Aorta (tissue), 5 donors: ENCODE data around the gene ZBTB6. TPM values are rescaled to one million over a fixed set of nuclear protein-coding genes. Genes with fewer than 3 reads are reported as not detected.
A peak's percentile ranks its signal among the peaks of the same experiment; 100 is the strongest.

Source experiments
- ATAC-seq: fragments of 200-7000 bp; cut with Tn5 transposase; one replicate; pipeline ENCODE4 v1.9.1; 2022; ENCODE audit warnings: moderate library complexity; ENCODE audit not compliant: low FRiP score
- DNase-seq, 2 donors: peaks; one replicate each; pipeline ENCODE4 v3.0.0-alpha.2; 2020
- H3K27ac ChIP-seq, 2 donors: one replicate each; pipeline ENCODE4 v1.5.1; 2013; ENCODE audit warnings: low read length in 2 of 2, mild to moderate bottlenecking in 2 of 2, moderate library complexity in 2 of 2, control low read depth in 1 of 2, inconsistent platforms in 1 of 2, low read depth in 1 of 2
- H3K27me3 ChIP-seq, 2 donors: one replicate each; pipeline ENCODE4 v1.6.1; 2013; ENCODE audit warnings: control low read depth in 1 of 2, low read length in 1 of 2, mild to moderate bottlenecking in 1 of 2, moderate library complexity in 1 of 2; ENCODE audit not compliant: insufficient read depth in 2 of 2, control insufficient read depth in 1 of 2
- H3K36me3 ChIP-seq, 2 donors: one replicate each; pipeline ENCODE4 v1.6.1; 2013; ENCODE audit warnings: control low read depth in 1 of 2, low read length in 1 of 2, mild to moderate bottlenecking in 1 of 2; ENCODE audit not compliant: insufficient read depth in 2 of 2, control insufficient read depth in 1 of 2
- H3K4me1 ChIP-seq, 2 donors: one replicate each; pipeline ENCODE4 v1.6.1; 2013; ENCODE audit warnings: low read length in 2 of 2, control low read depth in 1 of 2, mild to moderate bottlenecking in 1 of 2, moderate library complexity in 1 of 2; ENCODE audit not compliant: insufficient read depth in 2 of 2, control insufficient read depth in 1 of 2
- H3K4me3 ChIP-seq, 2 donors: one replicate each; pipeline ENCODE4 v1.5.1; 2013; ENCODE audit warnings: low read length in 2 of 2, control low read depth in 1 of 2, mild to moderate bottlenecking in 1 of 2
- H3K9me3 ChIP-seq: one replicate; pipeline ENCODE4 v1.6.1; 2013; ENCODE audit warnings: mild to moderate bottlenecking, low read length; ENCODE audit not compliant: control insufficient read depth
- WGBS, 2 donors: extraction: QIAGEN DNeasy Blood & Tissue Kit; methylation state at CpG; one replicate each; pipeline ENCODE4 v1.1.7; 2013; 5-methylcytosine and 5-hydroxymethylcytosine counted together
- intact Hi-C, 2 donors: fragments of 100-400 bp; cut with DNase I; formaldehyde crosslinking; loops; one replicate each; pipeline versions ENCODE4 v1.14.2 to v1.15.0; 2022
- long read RNA-seq, 2 donors: library from polyadenylated mRNA; unstranded; transcript quantifications; one replicate each; pipeline ENCODE4 v2.0.0, GENCODE V29; 2020 to 2021
- polyA plus RNA-seq, 2 donors: library from polyadenylated mRNA; stranded (reverse); fragments of 200-250 nt; gene quantifications; one replicate each; pipeline ENCODE4 v1.2.3, GENCODE V29; 2013
- total RNA-seq, 2 donors: library from RNA; stranded (reverse); fragmentation: NEBNext Ultra II Directional; extraction: Animal tissue kit (Norgen Biotek cat#: 25700); gene quantifications; one replicate each; pipeline ENCODE4 v1.2.1, GENCODE V29; 2021
- donor health status: healthy with polysubstance abuse.
- donor health status: Bipolar disorder and iron deficiency.
- donor health status: DM: no; HTN: no; CAD: no.
- donor health status: DM: no; HTN: no; CAD: no.
- donor health status: DM: yes; HTN: yes; CAD: no.

Gene ZBTB6, protein sequence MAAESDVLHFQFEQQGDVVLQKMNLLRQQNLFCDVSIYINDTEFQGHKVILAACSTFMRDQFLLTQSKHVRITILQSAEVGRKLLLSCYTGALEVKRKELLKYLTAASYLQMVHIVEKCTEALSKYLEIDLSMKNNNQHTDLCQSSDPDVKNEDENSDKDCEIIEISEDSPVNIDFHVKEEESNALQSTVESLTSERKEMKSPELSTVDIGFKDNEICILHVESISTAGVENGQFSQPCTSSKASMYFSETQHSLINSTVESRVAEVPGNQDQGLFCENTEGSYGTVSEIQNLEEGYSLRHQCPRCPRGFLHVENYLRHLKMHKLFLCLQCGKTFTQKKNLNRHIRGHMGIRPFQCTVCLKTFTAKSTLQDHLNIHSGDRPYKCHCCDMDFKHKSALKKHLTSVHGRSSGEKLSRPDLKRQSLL
- 1 to 10 TPM; 8.4 to 9.0 TPM for total RNA-seq
- 1 to 10 TPM; 4.1 to 4.8 TPM for polyA plus RNA-seq
- long read RNA-seq, donor 1: 0 reads
- long read RNA-seq, donor 2, full-length matches to known transcripts: 1 of 2 reads
- long read RNA-seq, donor 2, partial matches to known transcripts: 0 of 2 reads
- long read RNA-seq, donor 2, other reads (novel, unspliced or antisense): 1 of 2 reads

- Histone ChIP-seq H3K27me3 (no peaks in the 10 kb centered on the region), H3K4me3 (peak within 1 kb of the TSS; percentile 75 to 78), H3K36me3 (peaks cover 0 to 1% of the 10 kb centered on the region in 2 donors), H3K27ac (peak within 1 kb of the TSS; percentile 59 to 72), H3K9me3 (no peaks in the 10 kb centered on the region), H3K4me1 (peaks cover 0 to 1% of the 10 kb centered on the region in 2 donors)
- DNase-seq: peak; percentile 72 to 83
- 0% methylated on average over 35 of the region's 35 CpGs for WGBS, 2 donors
- peak; percentile 94 for ATAC-seq
- intact Hi-C loops: loop anchor here in 1 of 2 donors (10.0 kb wide), 1 partner anchor 62 kb away; no protein-coding TSS in a partner anchor
Measured at GRCh38 chr9:122912964-122913673, at the start of gene ZBTB6. Gene ZBTB6, minus strand, starts transcription at chr9:122913323. Its CDS starts 1,251 bp downstream, at chr9:122912072.

DNA sequence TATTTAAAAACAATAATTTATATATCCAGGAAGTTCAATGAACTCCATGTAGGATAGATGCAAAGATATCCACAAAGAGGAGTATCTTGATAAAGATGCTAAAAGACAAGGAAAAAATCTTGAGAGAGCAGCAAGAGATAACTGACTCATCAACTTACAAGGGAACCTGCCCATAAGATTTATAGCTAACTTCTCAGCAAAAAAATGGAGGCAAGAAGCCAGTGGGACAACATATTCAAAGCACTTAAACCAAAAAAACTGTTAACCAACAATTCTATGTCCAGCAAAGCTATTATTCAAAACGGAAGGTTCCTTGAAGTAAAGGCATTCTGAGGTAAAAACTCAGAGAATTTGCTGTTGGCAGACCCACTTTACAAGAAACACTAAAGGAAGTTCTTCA, 48.0 kb upstream of the ZBTB6 start:
- intact Hi-C loops: no loop called here
- DNase-seq: no peak
- no peak overlapping the region for H3K27ac ChIP-seq
- WGBS, 2 donors: 67 to 76% methylated on average over 1 of the region's 1 CpG
- H3K4me3 ChIP-seq: no peak overlapping the region
- peaks cover 0 to 2% of the 10 kb centered on the region in 2 donors for H3K36me3 ChIP-seq
- H3K9me3 ChIP-seq: no peaks in the 10 kb centered on the region
- no peak for ATAC-seq
- no peaks in the 10 kb centered on the region for H3K27me3 ChIP-seq
- no peaks in the 10 kb centered on the region for H3K4me1 ChIP-seq

- ATAC-seq (no peak), DNase-seq (no peak)
- Histone ChIP-seq H3K4me3 (no peak overlapping the region), H3K36me3 (peaks cover 0 to 2% of the 10 kb centered on the region in 2 donors), H3K27ac (no peak overlapping the region), H3K9me3 (no peaks in the 10 kb centered on the region), H3K27me3 (no peaks in the 10 kb centered on the region), H3K4me1 (peaks cover 1 to 4% of the 10 kb centered on the region in 2 donors)
- intact Hi-C loops: no loop called here
Measured at GRCh38 chr9:122955961-122956360, 42.8 kb upstream of the ZBTB6 start.

GRCh38 chr9:122954253-122954691, 41.1 kb upstream of the ZBTB6 start:
- Histone ChIP-seq H3K36me3 (no peaks in the 10 kb centered on the region), H3K27ac (peak overlapping the region in 1 of 2 donors; percentile 43), H3K4me1 (peaks cover 1 to 4% of the 10 kb centered on the region in 2 donors), H3K27me3 (no peaks in the 10 kb centered on the region), H3K9me3 (no peaks in the 10 kb centered on the region), H3K4me3 (no peak overlapping the region)
- intact Hi-C loops: no loop called here
- no peak for ATAC-seq
- no peak for DNase-seq

DNA sequence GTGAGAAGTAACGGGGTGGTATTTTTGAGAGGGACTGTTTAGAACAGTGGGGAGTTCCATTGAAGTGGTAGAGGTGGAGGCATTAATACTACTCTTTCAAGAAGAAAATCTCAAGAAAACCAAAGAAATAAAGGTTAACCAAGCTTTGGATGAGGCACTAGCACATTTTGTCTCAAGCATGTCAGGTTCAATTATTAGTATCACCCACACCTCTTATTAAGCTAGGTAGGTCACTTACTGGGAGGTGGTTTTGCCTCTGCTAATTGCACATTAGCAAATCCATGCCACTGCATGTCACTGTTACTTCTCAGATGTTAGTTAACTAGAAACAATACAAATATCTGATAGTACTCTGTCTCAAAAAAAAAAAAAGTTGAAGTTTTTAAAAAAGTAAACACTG, 37.9 kb upstream of the ZBTB6 start:
- WGBS, 2 donors: 90 to 93% methylated on average over 1 of the region's 1 CpG
- no peaks in the 10 kb centered on the region for H3K9me3 ChIP-seq
- intact Hi-C loops: no loop called here

GRCh38 chr9:122950263-122950662, 37.1 kb upstream of the ZBTB6 start:
- ATAC-seq: no peak
- H3K27ac ChIP-seq: no peak overlapping the region
- H3K27me3 ChIP-seq: no peaks in the 10 kb centered on the region
- no peaks in the 10 kb centered on the region for H3K9me3 ChIP-seq
- H3K4me3 ChIP-seq: no peak overlapping the region
- no peak for DNase-seq
- peaks cover 1 to 4% of the 10 kb centered on the region in 2 donors for H3K4me1 ChIP-seq
- WGBS, 2 donors: 85 to 87% methylated on average over 3 of the region's 3 CpGs
- H3K36me3 ChIP-seq: no peaks in the 10 kb centered on the region
- intact Hi-C loops: no loop called here

More for the DNA sequence above, 37.9 kb upstream of the ZBTB6 start:
- ATAC-seq (no peak), DNase-seq (no peak)
- Histone ChIP-seq H3K27ac (no peak overlapping the region), H3K4me3 (no peak overlapping the region), H3K27me3 (no peaks in the 10 kb centered on the region), H3K4me1 (peaks cover 1 to 4% of the 10 kb centered on the region in 2 donors), H3K36me3 (no peaks in the 10 kb centered on the region)

GRCh38 chr9:122949696-122950095, 36.6 kb upstream of the ZBTB6 start:
- Histone ChIP-seq H3K4me1 (peaks cover 1 to 4% of the 10 kb centered on the region in 2 donors), H3K27me3 (no peaks in the 10 kb centered on the region), H3K4me3 (no peak overlapping the region), H3K36me3 (no peaks in the 10 kb centered on the region), H3K27ac (no peak overlapping the region), H3K9me3 (no peaks in the 10 kb centered on the region)
- intact Hi-C loops: no loop called here
- DNase-seq (no peak), ATAC-seq (no peak)
- WGBS, 2 donors: 84 to 90% methylated on average over 1 of the region's 1 CpG

GRCh38 chr9:122948313-122948712, 35.2 kb upstream of the ZBTB6 start:
- no peak overlapping the region for H3K27ac ChIP-seq
- no peaks in the 10 kb centered on the region for H3K27me3 ChIP-seq
- ATAC-seq (no peak), DNase-seq (no peak)
- 87 to 89% methylated on average over 3 of the region's 3 CpGs for WGBS, 2 donors
- peaks cover 0 to 1% of the 10 kb centered on the region in 2 donors for H3K4me1 ChIP-seq
- H3K36me3 ChIP-seq: no peaks in the 10 kb centered on the region
- no peak overlapping the region for H3K4me3 ChIP-seq
- H3K9me3 ChIP-seq: no peaks in the 10 kb centered on the region
- intact Hi-C loops: no loop called here
